ENCODE results near the gene TUBGCP6.
"Not testable (repeated sequence)": the region's sequence is repeated elsewhere in the genome, so short reads cannot be mapped to it uniquely, and the experiment has no call there.

Gene TUBGCP6

DNA sequence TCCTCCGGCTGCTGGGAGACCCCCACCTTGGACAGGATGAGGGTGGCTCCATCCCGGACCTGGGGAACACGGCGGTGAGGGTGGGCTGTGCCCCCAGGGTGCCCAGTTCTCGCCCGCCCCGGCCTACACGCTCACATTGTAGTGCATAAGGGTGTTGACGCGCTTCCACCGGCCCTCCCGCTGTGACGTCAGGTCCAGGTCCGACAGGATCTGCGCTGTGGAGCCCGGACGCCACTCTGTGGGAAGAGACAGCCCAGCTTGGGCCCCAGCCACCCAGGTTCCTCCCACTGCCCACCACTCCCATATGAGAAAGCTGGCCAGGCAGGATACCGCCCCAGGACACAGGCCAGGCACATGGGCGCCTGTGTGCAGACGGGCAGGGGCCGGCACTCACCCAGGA lies 33.6 kb upstream of the TUBGCP6 start:
- DNase-seq: no peak

DNA sequence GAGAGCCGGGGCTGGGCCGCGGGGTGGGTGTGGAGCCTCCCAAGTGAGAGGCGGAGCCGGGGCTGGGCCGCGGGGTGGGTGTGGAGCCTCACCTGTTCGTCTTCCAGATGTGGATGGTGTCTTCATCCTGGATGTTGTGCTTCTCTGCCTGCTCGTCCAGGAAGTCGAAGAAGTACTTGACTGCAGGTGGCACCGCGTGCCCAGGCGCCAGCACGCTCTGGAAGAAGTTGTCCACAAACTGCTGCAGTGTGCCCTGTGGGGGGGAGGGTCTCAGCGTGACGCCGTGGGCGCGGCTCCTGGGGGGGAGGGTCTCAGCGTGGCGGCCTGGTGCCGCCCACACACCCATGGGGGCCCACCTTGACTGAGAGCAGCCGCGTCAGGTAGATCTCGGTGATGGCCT lies 32.9 kb upstream of the TUBGCP6 start:
- DNase-seq: no peak

DNA sequence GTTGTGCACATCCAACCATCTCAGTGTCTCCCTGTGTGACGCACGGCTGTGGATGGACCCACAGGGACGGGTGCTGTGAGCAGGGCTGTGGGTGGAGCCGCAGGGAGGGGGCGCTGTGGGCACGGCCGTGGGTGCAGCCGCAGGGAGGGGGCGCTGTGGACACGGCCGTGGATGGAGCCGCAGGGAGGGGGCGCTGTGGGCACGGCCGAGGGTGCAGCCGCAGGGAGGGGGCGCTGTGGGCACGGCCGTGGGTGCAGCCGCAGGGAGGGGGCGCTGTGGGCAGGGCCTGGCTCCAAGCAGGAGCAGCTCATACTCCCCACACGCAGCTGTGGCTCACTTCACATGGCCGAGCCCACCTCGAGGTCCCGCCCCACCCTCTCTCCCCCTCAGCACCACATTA lies 31.3 kb upstream of the TUBGCP6 start:
- DNase-seq: no peak

- no peak for DNase-seq
Measured at GRCh38 chr22:50275181-50276055, 30.6 kb upstream of the TUBGCP6 start.

DNA sequence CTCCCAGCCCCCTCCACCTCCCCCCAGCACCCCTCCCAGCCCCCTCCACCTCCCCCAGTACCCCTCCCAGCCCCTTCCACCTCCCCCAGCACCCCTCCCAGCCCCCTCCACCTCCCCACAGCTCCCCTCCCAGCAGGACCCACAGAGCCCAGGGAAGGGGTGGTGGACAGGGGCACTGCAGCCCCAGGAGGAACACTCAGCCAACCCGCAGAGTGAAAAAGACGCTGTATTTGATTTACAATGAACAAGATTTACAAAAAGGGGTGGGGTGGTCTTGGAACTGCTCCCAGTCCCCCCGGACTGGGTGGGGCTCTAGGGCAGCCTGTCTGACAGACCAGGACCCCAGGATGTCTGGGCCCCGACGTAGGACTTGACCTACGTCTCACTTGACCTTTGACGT lies 29.9 kb upstream of the TUBGCP6 start:
- no peak for DNase-seq

GRCh38 chr22:50274311-50274710 lies 29.5 kb upstream of the TUBGCP6 start:
- DNase-seq: peak in 1 of 2 experiments; percentile 33

DNA sequence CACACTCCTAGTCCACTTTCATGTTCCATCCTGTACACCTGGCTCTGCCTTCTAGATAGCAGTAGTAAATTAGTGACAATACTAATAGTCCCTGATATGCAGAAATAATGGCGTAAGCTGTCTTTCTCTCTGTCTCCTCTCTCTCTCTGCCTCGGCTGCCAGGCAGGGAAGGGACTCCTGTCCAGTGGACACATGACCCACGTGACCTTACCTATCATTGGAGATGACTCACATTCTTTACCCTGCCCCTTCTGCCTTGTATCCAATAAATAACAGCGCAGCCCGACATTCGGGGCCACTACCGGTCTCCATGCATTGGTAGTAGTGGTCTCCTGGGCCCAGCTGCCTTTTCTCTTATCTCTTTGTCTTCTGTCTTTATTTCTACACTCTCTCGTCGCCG lies 29.0 kb upstream of the TUBGCP6 start:
- DNase-seq: not testable (repeated sequence)

DNA sequence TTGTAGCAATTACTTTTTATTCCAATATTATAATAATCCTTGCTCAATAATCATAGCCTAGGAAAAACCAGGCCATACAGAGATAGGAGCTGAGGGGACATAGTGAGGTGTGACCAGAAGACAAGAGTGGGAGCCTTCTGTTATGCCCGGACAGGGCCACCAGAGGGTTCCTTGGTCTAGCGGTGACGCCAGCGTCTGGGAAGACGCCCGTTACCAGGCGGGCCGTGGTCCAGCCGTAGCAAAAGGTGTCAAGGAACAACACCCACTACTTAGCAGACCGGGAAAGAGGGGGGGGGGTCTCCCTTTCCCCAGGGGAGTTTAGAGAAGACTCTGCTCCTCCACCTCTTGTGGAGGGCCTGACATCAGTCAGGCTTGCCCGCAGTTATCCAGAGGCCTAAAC lies 28.5 kb upstream of the TUBGCP6 start:
- not testable (repeated sequence) for DNase-seq

DNA sequence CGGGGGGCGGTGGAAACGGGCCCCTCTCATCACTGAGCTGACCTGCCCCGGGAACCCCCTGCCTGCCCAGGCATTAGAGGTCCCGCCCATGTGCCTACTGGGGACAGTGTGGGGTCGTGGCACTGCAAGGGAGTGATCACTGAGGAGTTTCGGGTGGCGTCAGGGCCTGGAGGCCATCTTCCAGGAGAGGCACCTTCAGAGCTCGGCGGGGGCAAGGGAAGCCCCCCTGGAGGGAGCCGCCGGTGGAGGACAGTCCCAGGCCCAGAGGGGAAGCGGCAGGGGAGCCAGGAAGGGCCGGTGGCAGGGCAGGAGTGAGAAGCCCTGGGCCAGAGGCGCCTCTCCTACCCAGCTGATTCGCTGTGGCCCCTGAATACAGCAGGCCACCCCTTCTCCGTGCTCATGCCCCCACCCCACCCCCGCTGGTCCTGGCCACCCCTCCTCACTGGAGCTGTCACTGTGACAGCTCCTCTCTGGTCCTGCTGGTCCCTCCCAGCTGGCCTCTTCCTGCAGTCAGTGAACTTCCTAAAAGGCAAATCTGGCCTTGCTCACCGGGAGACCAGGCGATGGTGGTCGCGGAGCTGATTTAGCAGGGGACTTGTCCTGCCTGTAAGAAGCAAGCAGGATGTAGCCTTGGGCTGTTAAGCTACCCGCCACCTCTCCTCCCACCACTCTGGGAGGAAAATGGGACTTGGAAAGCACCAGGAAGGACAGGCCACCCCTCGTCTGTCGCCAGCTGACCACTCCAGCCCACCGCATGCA lies 27.4 kb upstream of the TUBGCP6 start:
- no peak for DNase-seq

DNA sequence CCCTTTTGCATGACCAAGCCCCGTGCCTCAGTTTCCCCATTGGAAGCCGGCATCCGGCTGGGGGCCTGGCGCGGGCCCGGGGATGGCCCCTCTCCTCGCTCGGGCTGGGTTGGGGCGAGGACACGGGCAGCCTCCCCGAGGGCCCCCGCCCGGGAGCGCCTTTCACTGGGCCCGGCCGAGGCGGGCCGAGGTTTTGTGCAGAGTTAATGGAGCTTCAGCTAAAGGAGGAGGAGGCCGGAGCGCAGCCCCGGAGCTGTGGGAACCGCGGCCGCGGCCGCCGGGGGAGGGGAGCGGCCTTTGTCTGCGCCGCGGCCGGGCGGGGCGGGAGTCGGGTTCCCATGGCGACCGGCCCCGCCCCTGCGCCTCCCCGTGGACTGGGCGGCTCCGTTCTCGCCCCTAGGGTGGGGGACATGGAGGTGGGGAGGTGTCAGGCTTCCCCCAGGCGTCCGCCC lies 26.7 kb upstream of the TUBGCP6 start:
- DNase-seq: peak; percentile 28 to 36

DNA sequence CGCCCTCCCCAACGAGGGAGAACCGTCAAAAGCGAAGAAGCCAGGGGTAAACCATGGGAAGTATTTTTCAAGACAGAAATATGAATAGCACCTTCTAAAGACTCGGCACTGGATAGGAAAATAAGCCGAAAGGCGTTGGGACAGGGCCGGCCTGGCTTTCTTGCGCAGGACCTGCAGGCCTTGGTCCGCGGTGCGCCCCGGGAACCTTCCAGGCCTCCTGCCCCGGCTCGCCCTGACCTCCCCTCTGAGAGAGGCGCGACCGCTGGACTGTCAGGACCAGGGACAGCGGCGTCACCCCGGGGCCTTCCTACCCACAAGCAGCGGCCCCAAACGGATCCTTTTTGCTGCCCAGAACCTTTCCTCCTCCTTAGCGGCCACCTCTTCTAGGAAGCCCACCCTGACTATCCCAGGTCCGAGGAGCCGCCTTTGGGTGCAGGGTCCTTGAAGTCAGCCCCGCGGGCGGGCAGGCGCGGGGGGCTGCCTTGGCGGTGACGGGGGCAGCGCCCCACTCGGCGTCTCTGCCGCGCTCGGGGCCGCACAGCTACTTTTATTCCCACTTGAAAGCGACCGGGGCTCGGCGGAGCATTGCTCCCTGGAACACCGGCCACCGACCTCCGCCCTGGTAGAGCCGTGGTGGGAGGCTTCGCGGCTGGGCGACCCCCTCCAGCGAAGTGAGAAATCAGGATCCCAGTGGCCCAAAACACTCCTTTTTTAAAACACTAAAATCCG lies 26.0 kb upstream of the TUBGCP6 start:
- DNase-seq: peak; percentile 61 to 62

DNA sequence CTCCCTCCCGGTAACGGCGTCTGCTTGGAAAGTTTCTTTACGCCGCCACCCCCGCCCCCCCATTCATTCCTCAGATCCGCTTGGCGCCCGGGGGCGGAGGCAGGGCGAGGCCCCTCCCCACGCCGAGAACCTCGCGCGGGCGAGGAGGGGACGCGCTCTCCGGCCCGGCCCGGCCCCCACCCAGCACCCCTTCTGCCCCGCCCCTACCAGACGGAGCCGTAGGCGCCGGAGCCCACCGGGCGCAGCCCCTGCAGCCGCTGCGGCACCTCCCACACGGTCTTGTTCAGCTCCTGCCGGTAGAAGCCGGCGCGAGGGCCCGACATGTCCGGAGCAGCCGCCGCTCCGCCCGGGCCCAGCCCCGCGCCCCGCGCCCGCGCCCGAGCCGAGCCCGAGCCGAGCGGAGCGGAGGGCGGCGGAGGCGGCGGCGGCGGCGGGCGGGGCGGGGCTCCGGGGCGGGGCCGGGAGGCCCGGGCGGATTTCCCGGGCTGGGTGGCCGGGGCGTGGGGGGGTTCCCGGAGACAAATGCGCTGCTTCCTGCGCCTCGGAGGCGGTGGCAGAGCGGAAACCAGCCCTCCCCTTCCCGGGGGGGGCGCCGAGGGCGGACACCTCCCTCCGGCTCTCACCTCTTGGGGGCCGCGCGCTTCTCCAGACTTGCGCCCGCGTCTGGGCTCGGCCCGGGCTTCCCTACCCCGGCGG lies 25.3 kb upstream of the TUBGCP6 start, which contains the start of gene MAPK11:
Gene MAPK11, minus strand, starts transcription at position 411 of the 696 bp plus-strand sequence. Its CDS starts 88 bp downstream, at position 323.
- peak; percentile 60 to 67 for DNase-seq

DNA sequence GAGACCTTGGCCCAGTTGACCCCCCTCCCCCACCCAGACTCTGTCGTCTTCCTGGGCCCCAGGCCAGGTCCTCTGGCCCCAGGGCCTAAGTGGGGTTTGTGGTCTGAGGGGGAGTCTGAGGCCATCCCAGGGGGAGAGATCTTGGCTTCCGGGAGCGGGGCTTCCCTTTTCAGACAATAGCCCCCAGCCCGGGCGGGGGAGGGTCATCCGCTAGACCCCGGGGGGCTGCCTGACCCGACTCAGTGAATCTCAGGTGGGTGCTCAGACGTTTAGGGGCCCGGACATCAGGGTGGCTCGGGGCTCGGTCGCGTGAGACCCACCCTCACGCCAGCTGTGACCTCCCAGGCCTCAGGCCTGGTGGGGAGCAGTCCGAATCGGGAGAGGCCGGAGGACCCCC lies 24.7 kb upstream of the TUBGCP6 start:
- DNase-seq: no peak

DNA sequence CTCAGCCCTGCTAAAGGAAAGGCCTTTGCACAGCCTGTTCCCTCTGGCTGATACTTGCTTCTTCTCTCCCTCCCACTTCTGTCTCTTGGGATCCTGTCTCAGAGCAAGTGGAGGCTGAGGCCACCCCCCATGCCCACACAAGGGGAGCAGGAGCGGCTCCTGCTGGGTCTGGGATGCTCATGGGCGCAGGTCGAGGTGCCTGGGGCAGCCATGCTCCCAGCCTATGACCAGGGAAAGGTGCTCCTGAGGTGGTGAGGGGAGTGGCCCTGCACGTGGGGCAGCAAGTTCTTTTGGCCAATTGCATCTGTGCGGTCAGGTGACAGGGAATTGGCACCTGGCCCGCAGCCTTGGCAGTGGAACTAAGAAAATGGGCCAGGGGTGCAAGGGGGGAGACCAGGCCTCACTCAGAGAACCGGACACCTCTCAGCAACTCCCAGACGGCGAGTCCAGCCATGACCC lies 23.9 kb upstream of the TUBGCP6 start:
- DNase-seq: no peak

DNA sequence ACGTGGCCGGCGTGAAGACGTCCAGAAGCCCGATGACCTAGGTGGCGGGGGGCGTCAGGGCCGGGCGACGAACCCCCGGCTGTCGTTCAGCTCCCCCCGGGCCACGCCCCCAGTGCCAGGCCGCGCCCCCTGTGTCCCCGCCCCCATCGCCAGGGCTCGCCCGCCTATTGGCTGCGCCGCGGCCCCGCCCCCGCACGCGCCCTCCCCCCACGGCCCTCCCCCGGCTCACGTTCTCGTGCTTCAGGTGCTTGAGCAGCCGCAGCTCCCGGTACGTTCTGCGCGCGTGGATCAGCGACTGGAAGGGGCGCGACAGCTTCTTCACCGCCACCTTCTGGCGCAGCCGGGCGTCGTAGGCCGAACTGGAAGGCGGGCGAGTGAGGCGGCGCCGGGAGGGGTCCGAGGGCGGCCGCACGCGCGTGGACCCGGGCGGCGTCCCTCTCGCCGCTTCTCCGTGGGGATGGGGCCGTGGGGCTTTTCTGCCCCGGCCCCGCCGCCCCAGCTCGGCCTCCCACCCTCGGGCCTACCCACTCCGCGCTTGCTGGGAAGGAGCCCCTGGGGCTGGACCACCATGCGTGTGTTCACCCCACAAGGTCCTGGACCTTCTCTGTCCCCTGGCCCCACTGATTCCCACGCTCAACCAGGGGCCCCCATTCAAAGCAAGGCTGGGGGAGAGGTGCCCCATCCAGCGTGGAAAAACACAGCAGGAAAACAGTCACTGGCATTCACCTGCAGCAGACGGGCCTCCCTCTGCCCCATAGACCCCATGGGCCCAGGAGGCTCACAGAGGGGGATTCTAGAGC lies 23.0 kb upstream of the TUBGCP6 start:
- DNase-seq: peak; percentile 50 to 55

GRCh38 chr22:50266994-50267393 lies 22.2 kb upstream of the TUBGCP6 start:
- no peak for DNase-seq

GRCh38 chr22:50264946-50265669 lies 20.3 kb upstream of the TUBGCP6 start:
- DNase-seq: no peak

DNA sequence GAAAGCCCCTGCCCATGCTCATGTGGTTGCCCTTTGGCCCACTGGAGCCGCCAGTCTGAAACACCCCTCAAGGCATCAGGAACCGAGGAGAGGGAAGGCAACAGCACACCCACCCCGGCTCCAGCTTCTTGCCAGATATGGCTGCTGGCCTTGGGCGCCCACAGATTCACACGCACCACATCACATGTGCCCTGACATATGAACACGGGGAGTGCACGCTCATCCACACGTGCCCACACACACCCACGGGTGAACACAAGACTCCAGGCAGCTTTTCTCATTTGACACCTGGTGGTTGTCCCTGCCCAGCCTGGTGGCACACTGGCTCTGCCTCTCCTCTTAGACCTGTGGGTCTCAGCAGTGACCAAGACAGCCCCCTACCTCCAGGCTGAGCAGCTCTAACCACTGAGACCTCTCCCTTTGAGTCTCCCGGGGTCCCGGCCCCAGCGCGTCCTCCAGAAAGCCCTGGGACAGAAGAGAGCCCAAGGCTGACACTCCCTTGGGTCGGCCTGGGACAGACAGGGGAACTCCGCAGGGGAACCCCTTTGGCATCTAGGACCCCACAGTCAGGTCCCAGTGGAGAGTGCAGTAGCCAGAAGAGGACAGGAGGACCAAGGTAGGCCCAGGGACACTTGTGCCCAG lies 19.4 kb upstream of the TUBGCP6 start:
- no peak for DNase-seq

DNA sequence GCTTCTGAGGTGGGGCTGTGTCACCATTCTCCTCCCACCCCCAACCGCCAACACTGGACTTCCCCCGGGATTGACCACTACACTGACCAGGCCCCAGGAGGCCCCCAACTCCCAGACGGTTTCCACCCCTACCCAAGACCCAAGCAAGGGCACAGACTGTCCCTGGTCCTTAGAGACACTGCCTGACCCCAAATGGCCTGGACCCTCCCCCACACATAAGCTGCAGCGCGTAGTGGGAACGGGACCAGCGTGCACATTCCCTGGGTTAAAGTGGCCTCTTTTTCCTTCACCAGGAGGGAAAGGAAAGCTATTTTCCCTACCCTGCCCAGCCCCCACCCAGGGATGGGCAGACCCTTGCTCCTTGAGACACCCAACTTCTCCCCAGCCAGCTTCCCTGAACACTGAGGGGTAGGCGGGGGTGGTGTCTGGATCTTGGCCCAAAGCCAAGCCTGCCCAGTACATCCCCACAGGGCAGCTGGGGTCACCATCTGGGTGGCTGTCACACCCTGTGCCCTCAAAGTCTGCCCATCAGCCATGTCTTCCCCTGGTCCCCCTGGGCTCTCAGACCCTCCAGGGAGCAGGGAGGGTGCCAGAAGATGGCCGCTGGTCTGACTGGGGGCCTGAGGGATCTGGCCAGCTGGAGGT lies 18.3 kb upstream of the TUBGCP6 start:
- DNase-seq: no peak

DNA sequence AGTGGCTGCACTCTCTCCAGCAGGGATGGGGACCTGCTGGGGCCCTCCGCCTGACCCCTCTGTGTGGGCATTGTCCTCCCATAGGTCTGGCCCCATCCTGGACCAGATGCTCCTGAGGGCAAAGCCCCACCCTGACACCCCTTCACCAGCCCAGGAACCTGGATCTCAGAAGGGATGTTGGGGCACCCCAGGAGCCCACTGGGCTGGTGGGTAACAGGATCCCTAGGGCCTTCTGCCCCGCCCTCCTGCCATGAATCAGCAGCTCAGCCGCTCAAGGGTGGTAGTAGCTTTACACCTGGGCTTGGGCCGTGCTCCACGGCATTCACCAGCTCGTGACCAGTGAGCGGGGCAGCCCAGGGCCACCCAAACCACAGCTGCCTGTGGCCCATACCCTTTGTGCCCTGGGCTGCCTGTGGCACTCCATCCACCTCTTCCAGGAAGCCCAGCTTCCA lies 17.7 kb upstream of the TUBGCP6 start:
- no peak for DNase-seq
